Measurements from ENCODE around the gene SPNS2. TPM values are rescaled to one million over a fixed set of nuclear protein-coding genes. Genes with fewer than 3 reads are reported as not detected.

The SPNS2 gene
- total and polyA plus RNA-seq, 2 of the 8 experiments (the other 6 are each of a cell fraction or from before 2014, with no cell fraction given): 1.2 to 1.5 TPM

DNA sequence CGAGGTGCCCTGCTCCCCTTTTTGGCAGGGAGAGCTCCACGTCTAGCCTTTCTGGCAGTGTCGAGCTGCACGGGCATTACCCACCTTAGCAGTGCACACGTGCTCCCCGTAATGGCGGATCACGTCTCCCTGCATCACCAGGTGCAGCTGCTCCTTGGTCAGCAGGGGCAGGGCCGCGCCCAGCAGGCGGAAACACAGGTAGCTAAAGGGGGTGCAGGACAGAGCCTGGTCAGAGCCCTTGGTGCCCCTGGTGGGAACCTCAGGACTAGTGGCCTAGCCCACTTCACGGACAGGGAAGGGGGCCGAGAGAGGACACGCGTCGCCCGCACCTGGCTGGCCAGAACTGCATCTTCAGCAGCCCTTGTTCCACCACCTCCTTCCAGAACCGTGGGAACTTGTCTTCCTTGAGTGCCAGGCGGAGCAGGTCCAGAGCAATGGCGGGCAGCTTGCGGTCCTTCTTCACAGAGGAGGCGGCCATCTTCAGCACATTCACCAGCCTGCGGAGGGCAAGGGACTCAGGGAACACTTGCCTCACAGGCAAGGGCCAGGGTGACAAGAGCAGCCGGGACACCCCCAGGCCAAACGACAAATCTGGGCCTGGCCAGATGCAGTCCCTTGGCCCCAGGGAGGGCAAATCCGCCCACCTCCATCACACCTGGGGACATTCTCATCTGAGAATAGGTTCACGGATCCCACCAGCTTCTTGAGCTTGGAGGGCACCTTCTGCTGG lies 53.3 kb downstream of the SPNS2 start (continued):
- TF ChIP-seq HDAC6 (IDR thresholded peaks at IDR 0.05; ENCODE audit: low read depth, low read length): no peak
